GM19099 (cell line): ENCODE results near the gene MMP2.

ENCODE experiments used
- POLR2A ChIP-seq: IDR thresholded peaks from 3 replicates; pipeline ENCODE4 v1.6.1; 2011; ENCODE audit warnings: low read depth; ENCODE audit not compliant: insufficient read length; ENCODE audit errors: extremely low read depth

Gene MMP2

DNA sequence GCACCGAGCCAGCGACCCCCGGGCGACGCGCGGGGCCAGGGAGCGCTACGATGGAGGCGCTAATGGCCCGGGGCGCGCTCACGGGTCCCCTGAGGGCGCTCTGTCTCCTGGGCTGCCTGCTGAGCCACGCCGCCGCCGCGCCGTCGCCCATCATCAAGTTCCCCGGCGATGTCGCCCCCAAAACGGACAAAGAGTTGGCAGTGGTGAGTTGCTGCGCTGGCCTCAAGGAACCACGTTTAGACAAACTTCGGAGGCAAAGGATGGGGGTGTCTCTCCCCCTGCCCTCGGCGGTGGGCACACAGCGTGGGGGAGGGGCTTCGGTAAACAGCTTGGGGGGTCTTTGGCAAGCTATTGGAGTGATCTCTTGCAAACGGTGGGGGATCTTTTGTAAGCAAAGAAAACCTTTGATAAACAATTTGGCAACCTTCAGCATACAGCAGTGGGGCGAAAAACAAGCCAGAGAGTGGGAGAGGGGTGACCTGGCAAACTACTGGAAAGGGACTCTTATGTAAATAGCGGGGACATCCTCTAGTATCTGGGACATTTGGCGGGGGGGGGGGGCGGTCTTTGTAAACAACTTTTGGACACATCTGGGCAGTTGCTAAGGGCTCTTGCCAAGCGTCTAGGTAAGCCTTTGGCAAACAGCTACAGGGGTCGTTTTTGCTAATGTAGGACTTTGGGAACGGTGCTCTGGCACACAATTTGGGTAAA, 587 bp downstream of the MMP2 start:
- no peak for TF ChIP-seq POLR2A

DNA sequence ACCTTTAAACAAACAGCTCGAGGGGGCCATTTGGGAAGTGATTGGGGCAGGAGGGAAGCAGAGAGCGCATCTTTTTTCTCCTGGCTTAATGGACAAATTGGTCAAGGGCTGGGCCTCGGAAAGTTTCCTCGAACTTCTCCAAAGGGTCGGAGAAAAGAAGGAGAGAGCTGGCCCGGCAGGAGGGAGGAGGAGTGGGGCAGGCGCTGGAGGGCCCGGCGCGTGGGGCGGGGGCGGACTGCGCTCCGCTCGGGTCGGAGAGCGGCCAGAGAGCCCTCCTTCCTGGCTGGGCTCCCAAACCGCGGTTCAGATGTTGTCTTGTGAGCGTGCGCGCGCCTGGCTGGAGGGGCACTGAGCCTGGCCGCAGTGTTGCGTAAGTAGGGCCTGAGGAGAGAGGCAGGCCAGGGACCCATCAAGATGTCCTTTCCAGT, 1.2 kb downstream of the MMP2 start:
- TF ChIP-seq POLR2A: no peak

- no peak for TF ChIP-seq POLR2A
Measured at GRCh38 chr16:55481023-55481422, 2.0 kb downstream of the MMP2 start.

- no peak for TF ChIP-seq POLR2A
Measured at GRCh38 chr16:55482056-55482455, 3.1 kb downstream of the MMP2 start.

- TF ChIP-seq POLR2A: no peak
Measured at GRCh38 chr16:55487048-55487803, 8.2 kb downstream of the MMP2 start.

DNA sequence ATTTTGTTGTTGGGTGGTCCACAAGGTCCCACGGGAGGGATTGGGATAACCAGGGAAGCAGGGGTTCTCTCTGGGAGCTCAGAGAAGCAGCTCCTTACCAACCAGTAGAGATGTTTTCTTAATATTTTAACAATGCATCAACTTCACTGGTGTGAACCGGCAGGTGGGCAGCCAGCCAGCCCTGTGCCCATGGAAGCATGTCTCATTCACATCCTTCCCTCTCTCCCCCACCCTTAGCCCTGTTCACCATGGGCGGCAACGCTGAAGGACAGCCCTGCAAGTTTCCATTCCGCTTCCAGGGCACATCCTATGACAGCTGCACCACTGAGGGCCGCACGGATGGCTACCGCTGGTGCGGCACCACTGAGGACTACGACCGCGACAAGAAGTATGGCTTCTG, 9.3 kb downstream of the MMP2 start:
- TF ChIP-seq POLR2A: no peak

DNA sequence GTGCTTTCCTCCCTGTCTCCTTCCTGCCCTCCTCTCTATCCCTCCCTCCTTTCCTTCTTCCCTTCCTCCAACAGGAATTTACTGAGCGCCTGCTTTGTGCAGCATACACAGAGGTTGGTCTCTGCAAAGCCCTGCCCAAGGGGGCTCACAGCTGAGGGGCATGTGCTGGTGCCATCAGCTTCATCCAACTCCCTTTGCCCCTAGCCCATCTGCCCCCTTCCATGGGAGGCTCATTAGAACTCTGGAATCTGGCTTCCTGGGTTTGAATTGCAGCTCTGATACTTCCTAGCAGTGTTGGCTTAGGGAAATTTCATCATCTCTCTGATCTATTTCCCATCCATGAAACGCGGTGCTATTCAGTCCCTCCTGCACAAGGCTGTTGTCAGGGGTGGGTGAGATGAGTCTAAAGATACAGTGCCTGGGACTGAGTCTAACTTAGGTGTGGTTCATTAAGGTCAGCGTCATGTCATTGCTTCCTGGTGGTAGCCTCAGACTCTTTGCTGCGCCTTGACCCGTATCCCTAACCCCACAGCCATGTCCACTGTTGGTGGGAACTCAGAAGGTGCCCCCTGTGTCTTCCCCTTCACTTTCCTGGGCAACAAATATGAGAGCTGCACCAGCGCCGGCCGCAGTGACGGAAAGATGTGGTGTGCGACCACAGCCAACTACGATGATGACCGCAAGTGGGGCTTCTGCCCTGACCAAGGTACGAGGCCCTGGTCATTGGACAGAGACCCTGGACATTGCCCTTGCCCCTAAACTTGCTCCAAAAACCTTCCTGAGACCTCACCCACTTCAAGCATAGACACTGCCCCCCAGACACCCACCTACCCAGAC, 10.3 kb downstream of the MMP2 start:
- TF ChIP-seq POLR2A: no peak

DNA sequence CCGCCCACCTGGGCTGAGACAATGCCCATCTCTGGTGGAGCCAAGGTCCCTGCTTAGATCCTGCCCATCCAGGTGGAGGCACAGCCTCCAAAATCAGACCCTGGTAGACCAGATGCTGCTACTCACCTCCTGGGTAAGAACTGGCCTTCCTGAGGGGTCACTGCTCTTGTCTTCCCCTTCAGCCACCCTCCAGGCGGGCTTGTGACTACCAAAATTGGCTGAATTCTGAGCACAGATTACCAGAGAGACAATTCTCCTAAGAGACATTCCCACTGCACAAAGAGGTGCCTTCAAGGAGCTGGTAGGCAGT, 10.9 kb downstream of the MMP2 start:
- TF ChIP-seq POLR2A: no peak

DNA sequence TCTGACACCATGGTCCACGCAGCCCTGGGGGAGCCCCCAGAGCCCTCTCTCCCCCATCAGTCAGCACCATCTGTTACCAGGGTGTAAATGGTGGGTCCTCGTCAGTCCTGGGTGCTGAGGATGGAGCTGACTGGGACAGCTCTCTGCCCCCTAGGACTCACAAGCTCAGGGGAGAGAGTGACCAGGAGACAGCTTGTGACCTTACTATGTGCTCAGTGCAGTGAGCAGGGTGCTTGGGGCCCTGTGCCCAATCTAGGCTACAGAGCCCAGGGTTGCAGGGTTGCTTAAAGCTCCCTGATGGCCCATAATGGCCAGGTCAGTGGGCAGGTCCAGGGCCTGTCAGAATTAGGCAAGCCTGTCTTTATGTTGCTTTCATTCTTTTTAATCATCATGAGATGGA, 11.3 kb downstream of the MMP2 start:
- no peak for TF ChIP-seq POLR2A

GRCh38 chr16:55491691-55492090, 12.7 kb downstream of the MMP2 start:
- no peak for TF ChIP-seq POLR2A

DNA sequence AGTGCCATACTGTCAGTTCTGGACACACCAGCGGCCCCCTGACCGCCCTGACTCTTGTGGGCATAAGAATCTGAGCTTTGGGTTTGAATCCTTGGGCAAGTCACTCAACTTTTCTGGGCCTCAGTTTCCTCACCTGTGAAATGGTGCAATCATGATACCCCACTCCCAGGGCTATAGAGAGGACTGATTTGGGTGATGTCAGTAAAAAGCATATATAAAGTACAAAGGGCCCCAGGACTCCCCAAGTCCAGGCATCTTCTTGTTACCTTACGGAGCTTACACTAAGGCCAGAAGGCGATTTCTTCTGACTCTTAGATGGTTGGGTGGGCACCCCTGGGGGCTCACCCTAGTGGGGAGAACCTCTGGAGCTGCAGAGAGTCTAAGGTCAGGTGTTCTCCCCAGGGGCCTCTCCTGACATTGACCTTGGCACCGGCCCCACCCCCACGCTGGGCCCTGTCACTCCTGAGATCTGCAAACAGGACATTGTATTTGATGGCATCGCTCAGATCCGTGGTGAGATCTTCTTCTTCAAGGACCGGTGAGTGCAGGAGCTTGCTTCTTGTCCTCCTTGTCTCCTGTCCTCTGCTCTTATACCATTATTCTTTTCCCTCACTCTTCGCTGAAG, 13.9 kb downstream of the MMP2 start:
- no peak for TF ChIP-seq POLR2A

DNA sequence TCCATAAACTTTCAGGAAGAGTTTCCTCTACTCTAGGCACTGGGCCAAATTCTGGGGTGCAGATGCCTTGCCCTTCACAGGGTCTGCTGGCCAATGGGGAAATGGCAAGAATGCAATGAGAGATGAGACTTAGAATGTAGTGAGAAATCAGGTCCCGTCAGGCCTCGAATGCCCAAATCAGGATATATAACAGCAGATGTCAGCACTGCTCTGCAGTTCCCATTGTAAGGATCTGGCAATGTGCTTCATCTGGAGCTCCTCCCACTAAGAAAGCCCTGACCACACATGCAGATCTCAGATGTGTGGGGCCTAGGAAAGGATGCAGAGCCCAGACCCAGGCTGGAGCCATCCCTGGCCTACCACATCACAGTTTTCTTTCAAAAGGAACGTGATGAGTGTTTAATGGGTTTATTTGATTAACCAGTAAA, 16.0 kb downstream of the MMP2 start:
- TF ChIP-seq POLR2A: no peak

- no peak for TF ChIP-seq POLR2A
Measured at GRCh38 chr16:55495616-55496289, 16.8 kb downstream of the MMP2 start.

DNA sequence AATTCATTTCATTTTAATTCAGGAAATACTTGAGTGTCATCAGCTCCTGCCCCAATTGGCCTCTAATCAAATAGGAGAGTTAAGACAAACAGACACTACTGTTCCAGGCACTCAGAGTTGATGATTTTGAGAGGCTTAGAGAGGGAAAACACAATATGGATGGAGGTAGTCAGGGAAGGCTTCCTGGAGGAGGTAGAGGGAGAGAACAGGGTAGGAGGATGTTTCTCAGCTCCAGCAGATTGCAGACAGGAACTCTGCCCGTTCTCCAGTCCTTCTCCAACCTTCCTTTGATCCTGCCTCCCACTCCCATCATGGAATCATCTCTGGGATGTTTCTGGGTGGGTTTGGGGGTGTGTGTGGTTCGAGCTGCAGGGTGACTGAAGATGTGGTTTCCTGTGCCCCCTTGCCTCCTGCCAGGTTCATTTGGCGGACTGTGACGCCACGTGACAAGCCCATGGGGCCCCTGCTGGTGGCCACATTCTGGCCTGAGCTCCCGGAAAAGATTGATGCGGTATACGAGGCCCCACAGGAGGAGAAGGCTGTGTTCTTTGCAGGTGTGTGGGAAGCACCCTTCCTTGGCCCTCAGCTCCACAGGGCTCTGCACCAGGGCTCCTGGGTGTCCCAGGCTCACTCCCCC, 17.6 kb downstream of the MMP2 start:
- no peak for TF ChIP-seq POLR2A
